A172 (cell line): ENCODE data around the gene CCDC124. TPM values are rescaled to one million over a fixed set of nuclear protein-coding genes. Genes with fewer than 3 reads are reported as not detected.
"Not testable (repeated sequence)": the region's sequence is repeated elsewhere in the genome, so short reads cannot be mapped to it uniquely, and the experiment has no call there.

Source experiments
- DNase-seq: peaks from one replicate; pipeline ENCODE4 v3.0.0-alpha.2; 2015; ENCODE audit warnings: low spot score
- total RNA-seq: library from RNA; depleted of rRNA; stranded (reverse); fragments of >200 nt; shearing (Covaris generic); gene quantifications from 2 replicates; pipeline ENCODE4 v1.2.3, GENCODE V29; 2014; rRNA removed

The CCDC124 gene
- total RNA-seq, 1 experiment from 2014 or later = 55.7 TPM

DNA sequence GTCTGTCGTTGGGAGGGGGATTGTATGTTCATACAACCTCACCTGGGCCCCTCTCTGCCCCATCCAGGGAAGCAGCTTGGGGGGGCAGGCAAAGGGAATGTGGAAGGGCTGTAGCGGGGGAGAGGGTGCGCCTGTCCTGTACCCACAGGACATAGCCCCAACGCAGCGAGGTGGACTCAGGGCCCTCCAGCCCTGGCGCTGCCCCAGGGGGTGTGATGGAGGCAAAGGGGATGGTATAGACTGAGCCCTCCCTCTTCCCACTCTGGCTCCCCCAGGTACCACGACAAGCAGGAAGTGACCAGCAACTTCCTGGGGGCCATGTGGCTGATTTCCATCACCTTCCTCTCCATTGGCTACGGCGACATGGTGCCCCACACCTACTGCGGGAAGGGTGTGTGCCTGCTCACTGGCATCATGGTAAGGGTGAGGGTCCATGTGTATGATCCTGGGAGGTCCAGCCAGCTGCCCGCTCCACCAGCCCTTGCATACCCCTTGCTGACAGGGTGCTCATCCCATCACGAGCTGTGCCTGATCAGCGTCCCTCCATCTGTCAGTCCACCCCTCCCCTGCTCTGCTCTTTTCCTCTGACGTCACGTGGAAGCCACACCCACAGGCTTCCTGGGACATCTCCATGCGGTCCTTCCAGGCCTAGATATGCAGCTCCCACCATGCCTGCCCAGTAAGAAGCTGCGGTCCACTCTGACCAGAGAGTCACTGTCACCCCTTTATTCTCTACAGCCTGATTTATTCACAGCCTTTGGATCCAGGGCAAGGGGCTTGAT lies 52.4 kb downstream of the CCDC124 start:
- peak; percentile 38 for DNase-seq

DNA sequence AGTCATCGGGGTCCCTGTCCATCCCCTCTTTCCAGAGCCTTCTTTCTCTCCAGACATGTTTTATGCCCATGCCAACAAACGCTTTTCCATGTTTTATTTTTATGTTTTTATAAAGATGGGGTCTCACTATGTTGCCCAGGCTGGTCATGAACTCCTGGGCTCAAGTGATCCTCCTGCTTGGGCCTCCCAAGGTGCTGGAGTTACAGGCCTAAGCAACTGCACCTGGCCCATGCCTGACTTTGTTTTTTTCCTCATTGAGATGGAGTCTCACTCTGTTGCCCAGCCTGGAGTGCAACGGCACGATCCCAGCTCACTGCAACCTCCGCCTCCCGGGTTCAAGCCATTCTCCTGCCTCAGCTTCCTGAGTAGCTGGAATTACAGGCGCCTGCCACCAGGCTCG lies 53.8 kb downstream of the CCDC124 start:
- not testable (repeated sequence) for DNase-seq

DNA sequence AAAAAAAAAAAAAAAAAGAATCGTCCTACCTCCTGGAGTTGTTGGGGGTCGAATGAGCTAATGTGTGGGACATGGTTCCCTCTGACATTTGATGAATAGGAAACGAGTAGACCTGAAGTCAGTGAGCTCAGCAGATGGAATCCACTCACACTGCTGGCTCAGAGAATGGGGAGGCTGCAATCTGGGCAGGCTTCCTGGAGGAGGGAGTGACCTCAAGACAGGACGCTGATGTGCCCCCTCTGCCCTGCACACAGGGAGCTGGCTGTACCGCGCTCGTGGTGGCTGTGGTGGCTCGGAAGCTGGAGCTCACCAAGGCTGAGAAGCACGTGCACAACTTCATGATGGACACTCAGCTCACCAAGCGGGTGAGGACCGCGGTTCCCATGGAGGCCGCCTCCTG lies 55.3 kb downstream of the CCDC124 start:
- DNase-seq = no peak

DNA sequence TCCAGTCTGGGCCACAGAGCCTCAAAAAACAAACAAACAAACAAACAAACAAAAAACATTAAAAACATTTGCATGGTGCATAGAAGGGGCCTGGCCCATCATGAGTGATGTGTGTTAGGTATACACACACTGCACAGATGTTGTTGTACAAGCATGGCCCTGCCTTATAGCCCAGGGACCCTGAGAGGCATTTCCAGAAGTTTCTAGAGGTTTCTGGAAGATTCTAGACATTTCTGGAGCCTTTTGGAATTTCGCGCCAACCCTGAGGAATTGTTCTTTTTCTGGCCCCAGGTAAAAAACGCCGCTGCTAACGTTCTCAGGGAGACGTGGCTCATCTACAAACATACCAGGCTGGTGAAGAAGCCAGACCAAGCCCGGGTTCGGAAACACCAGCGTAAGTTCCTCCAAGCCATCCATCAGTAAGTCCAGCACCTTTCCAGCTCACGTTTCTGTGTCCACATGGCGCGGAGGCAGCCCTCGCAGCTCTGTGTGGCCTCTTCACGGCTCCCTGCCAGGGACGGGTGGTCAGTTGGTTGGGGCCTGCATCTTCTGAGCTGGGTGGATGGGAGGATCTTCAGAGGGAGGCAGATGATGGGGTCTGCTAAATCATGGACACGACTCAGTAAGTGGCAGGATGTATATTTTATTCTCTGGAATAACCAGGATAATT lies 56.7 kb downstream of the CCDC124 start:
- no peak for DNase-seq

DNA sequence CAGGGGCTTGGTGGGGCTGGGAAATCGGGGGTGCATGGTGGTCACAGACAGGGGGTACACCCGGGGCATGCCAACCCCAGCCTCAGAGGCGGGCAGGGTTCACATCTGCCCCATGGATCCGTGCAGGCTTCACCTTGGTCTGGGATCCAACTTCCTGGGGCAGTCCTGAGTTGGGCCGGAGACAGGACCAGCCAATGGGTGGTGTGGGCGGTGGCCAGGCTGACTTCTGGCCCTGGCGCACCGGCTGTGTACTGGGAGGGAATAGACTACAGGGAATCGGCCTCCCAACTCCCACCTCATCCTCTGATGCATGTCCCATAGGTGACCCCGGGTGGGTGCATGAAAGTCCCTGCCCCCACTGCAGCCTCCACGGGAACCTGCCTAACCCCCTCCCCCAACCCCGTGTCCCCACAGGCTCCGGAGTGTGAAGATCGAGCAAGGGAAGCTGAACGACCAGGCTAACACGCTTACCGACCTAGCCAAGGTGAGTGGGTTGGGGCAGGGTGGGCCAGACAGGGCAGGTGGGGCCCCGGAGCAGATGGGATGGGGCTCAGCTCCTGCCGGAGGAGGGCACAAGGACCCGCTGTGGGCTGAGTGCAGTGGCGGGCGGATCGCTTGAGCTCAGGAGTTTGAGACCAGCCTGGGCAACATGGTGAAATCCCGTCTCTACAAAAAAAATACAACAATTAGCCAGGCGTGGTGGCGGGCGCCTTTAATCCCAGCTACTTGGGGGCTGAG lies 60.4 kb downstream of the CCDC124 start:
- no peak for DNase-seq

Other genes with a start within 250 kb of the CCDC124 start
- gene UNC13A, start 244.7 kb upstream of the CCDC124 start, total RNA-seq = 0.34 and 6.2 TPM in 2 replicates
- 14.2 and 27.8 TPM in 2 replicates for gene MAP1S, start 213.5 kb upstream of the CCDC124 start, total RNA-seq
- 0.67 and 2.1 TPM in 2 replicates for gene FCHO1, start 181.5 kb upstream of the CCDC124 start, total RNA-seq
- gene B3GNT3, start 137.9 kb upstream of the CCDC124 start, total RNA-seq = not detected in 2 replicates
- not detected in 2 replicates for gene INSL3, start 111.5 kb upstream of the CCDC124 start, total RNA-seq
- gene JAK3, start 85.0 kb upstream of the CCDC124 start, total RNA-seq = 0.41 and 0.69 TPM in 2 replicates
- gene RPL18A, start 73.1 kb upstream of the CCDC124 start, total RNA-seq = 827 and 953 TPM in 2 replicates
- gene SLC5A5, start 61.1 kb upstream of the CCDC124 start, total RNA-seq = not detected in 2 replicates
- gene KCNN1, start 34.1 kb downstream of the CCDC124 start, total RNA-seq = 0.14 TPM in 1 of 2 replicates, not detected in the other
- 7.4 and 12.2 TPM in 2 replicates for gene ARRDC2, start 75.2 kb downstream of the CCDC124 start, total RNA-seq
- gene IL12RB1, start 153.9 kb downstream of the CCDC124 start, total RNA-seq = 0.93 TPM in 1 of 2 replicates, not detected in the other
- 2.7 and 3.0 TPM in 2 replicates for gene MAST3, start 164.8 kb downstream of the CCDC124 start, total RNA-seq
- gene PIK3R2, start 220.1 kb downstream of the CCDC124 start, total RNA-seq = 32.3 and 43.2 TPM in 2 replicates
- 28.2 and 40.5 TPM in 2 replicates for gene IFI30, start 240.8 kb downstream of the CCDC124 start, total RNA-seq